Breast epithelium (tissue), 3 donors: ENCODE measurements around the gene POTEI.
"Not testable (repeated sequence)": the region's sequence is repeated elsewhere in the genome, so short reads cannot be mapped to it uniquely, and the experiment has no call there.

ENCODE experiments used
- POLR2A ChIP-seq: fragments of 450-650 bp; IDR thresholded peaks from one replicate; pipeline ENCODE4 v1.6.1; 2016; ENCODE audit warnings: antibody characterized with exemption, mild to moderate bottlenecking, moderate library complexity
- TF ChIP-seq, protein P1 (sequence below), 3 donors: fragments of 450-650 bp; IDR thresholded peaks; one replicate each; pipeline ENCODE4 v1.5.1; 2016 to 2017; ENCODE audit warnings: antibody characterized with exemption in 3 of 3, mild to moderate bottlenecking in 3 of 3, moderate library complexity in 3 of 3

DNA sequence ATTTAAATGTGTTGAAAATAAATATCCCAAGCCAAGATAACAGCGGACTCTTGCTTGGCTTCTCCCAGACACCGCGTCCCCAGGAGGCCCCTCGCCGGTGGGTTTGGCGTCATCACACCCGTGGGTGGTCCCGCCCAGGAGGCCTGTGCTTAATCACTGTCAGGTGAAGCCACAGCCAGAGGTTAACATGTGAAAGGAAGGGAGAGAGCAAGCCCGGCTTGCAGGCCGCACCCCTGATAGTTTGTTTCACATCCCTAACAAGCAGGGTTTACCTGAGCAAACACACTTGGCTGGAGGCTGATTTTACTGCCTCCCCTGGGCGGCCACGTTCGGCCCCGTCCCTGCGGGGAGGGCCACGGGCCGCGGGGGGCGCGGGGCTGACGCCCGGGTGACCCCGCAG lies 13.3 kb upstream of the POTEI start:
- TF ChIP-seq, protein P1, sequence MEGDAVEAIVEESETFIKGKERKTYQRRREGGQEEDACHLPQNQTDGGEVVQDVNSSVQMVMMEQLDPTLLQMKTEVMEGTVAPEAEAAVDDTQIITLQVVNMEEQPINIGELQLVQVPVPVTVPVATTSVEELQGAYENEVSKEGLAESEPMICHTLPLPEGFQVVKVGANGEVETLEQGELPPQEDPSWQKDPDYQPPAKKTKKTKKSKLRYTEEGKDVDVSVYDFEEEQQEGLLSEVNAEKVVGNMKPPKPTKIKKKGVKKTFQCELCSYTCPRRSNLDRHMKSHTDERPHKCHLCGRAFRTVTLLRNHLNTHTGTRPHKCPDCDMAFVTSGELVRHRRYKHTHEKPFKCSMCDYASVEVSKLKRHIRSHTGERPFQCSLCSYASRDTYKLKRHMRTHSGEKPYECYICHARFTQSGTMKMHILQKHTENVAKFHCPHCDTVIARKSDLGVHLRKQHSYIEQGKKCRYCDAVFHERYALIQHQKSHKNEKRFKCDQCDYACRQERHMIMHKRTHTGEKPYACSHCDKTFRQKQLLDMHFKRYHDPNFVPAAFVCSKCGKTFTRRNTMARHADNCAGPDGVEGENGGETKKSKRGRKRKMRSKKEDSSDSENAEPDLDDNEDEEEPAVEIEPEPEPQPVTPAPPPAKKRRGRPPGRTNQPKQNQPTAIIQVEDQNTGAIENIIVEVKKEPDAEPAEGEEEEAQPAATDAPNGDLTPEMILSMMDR (IDR thresholded peaks at IDR 0.05) = not testable (repeated sequence)
- TF ChIP-seq POLR2A = not testable (repeated sequence)
